Prostate gland (tissue), 2 donors: Measurements from ENCODE around the gene ZFYVE16.

Experiments
- CTCF ChIP-seq, 4 experiments: fragments of 200-600 bp in 2 of 4; fragments of 450-650 bp in 2 of 4; sonication (generic) in 2 of 4; IDR thresholded peaks; 1 replicate in 3 of 4; 2 replicates in 1 of 4; pipeline ENCODE4 v1.5.1; 2016 to 2019; ENCODE audit warnings: antibody characterized with exemption in 4 of 4, mild to moderate bottlenecking in 2 of 4, moderate library complexity in 2 of 4
- POLR2A ChIP-seq: fragments of 450-650 bp; IDR thresholded peaks from one replicate; pipeline ENCODE4 v1.6.1; 2016; ENCODE audit warnings: antibody characterized with exemption, mild to moderate bottlenecking
- POLR2AphosphoS5 ChIP-seq: sonication (generic); formaldehyde crosslinking; IDR thresholded peaks from one replicate; pipeline ENCODE4 v1.6.1; 2017; ENCODE audit warnings: antibody characterized with exemption

GRCh38 chr5:80491296-80491695, 83.4 kb downstream of the ZFYVE16 start:
- no peak for TF ChIP-seq POLR2AphosphoS5
- TF ChIP-seq POLR2A, result no peak
- no peak for TF ChIP-seq CTCF (IDR thresholded peaks at IDR 0.05)
